Trophoblast cell (in vitro differentiated cells and primary cell): ENCODE data around the gene SPOCK2.
"Not testable (repeated sequence)": the region's sequence is repeated elsewhere in the genome, so short reads cannot be mapped to it uniquely, and the experiment has no call there.

Experiments
- DNase-seq, 2 donors: peaks; one replicate each; pipeline ENCODE4 v3.0.0-alpha.2; 2016
- H2AFZ ChIP-seq: 2 replicates; pipeline ENCODE4 v1.6.1; 2013; ENCODE audit warnings: low read length, moderate library complexity, mild to moderate bottlenecking; ENCODE audit not compliant: insufficient read depth, poor library complexity
- H2AK5ac ChIP-seq: 2 replicates; pipeline ENCODE4 v1.6.1; 2013; ENCODE audit warnings: mild to moderate bottlenecking, low read length
- H2BK120ac ChIP-seq: 2 replicates; pipeline ENCODE4 v1.6.1; 2013; ENCODE audit warnings: low read length, mild to moderate bottlenecking, moderate library complexity; ENCODE audit not compliant: insufficient read depth, poor library complexity
- H2BK12ac ChIP-seq: 2 replicates; pipeline ENCODE4 v1.6.1; 2013; ENCODE audit warnings: mild to moderate bottlenecking, low read length, moderate library complexity
- H2BK5ac ChIP-seq: 2 replicates; pipeline ENCODE4 v1.6.1; 2013; ENCODE audit warnings: low read length, low read depth, moderate library complexity, mild to moderate bottlenecking; ENCODE audit not compliant: poor library complexity
- H3K14ac ChIP-seq: 2 replicates; pipeline ENCODE4 v1.6.1; 2013; ENCODE audit warnings: mild to moderate bottlenecking, low read length
- H3K18ac ChIP-seq: 2 replicates; pipeline ENCODE4 v1.6.1; 2013; ENCODE audit warnings: mild to moderate bottlenecking, low read length
- H3K23ac ChIP-seq: 2 replicates; pipeline ENCODE4 v1.6.1; 2013; ENCODE audit warnings: low read length
- H3K27ac ChIP-seq: 2 replicates; pipeline ENCODE4 v1.5.1; 2013; ENCODE audit warnings: low read depth, mild to moderate bottlenecking, inconsistent platforms, low read length, moderate library complexity
- H3K27me3 ChIP-seq: 2 replicates; pipeline ENCODE4 v1.6.1; 2013; ENCODE audit warnings: inconsistent platforms, mild to moderate bottlenecking, low read length, moderate library complexity; ENCODE audit not compliant: insufficient read depth
- H3K36me3 ChIP-seq, 2 experiments: 1 replicate in 1 of 2; 2 replicates in 1 of 2; pipeline ENCODE4 v1.6.1; 2013; ENCODE audit warnings: low read length in 2 of 2, mild to moderate bottlenecking in 2 of 2, moderate library complexity in 1 of 2; ENCODE audit not compliant: insufficient read depth in 2 of 2, control insufficient read depth in 1 of 2
- H3K4ac ChIP-seq: 2 replicates; pipeline ENCODE4 v1.6.1; 2013; ENCODE audit warnings: low read depth, mild to moderate bottlenecking, low read length, moderate library complexity
- H3K4me1 ChIP-seq, 2 experiments: 1 replicate in 1 of 2; 2 replicates in 1 of 2; pipeline ENCODE4 v1.6.1; 2013; ENCODE audit warnings: low read length in 2 of 2, mild to moderate bottlenecking in 2 of 2, moderate library complexity in 1 of 2; ENCODE audit not compliant: insufficient read depth in 2 of 2, control insufficient read depth in 1 of 2
- H3K4me2 ChIP-seq: 2 replicates; pipeline ENCODE4 v1.6.1; 2013; ENCODE audit warnings: inconsistent platforms, mild to moderate bottlenecking, low read length, moderate library complexity
- H3K4me3 ChIP-seq: 2 replicates; pipeline ENCODE4 v1.5.1; 2013; ENCODE audit warnings: mild to moderate bottlenecking, low read depth, low read length, inconsistent platforms
- H3K79me1 ChIP-seq: one replicate; pipeline ENCODE4 v1.6.1; 2013; ENCODE audit warnings: low read length
- H3K79me2 ChIP-seq: 2 replicates; pipeline ENCODE4 v1.6.1; 2013; ENCODE audit warnings: low read length, mild to moderate bottlenecking; ENCODE audit not compliant: control insufficient read depth, insufficient read depth, poor library complexity
- H3K9ac ChIP-seq: 2 replicates; pipeline ENCODE4 v1.6.1; 2013; ENCODE audit warnings: mild to moderate bottlenecking, low read length
- H3K9me3 ChIP-seq: 2 replicates; pipeline ENCODE4 v1.6.1; 2013; ENCODE audit warnings: low read depth, mild to moderate bottlenecking, control low read depth, inconsistent platforms, low read length; ENCODE audit not compliant: insufficient read depth
- H4K12ac ChIP-seq: 2 replicates; pipeline ENCODE4 v1.6.1; 2013; ENCODE audit warnings: low read depth, mild to moderate bottlenecking, low read length, moderate library complexity
- H4K8ac ChIP-seq: 2 replicates; pipeline ENCODE4 v1.6.1; 2013; ENCODE audit warnings: low read depth, mild to moderate bottlenecking, low read length, moderate library complexity
- H4K91ac ChIP-seq: one replicate; pipeline ENCODE4 v1.6.1; 2013; ENCODE audit warnings: low read depth, mild to moderate bottlenecking, low read length, moderate library complexity
- WGBS: extraction: QIAGEN DNeasy Blood & Tissue Kit; methylation state at CpG from one replicate; pipeline ENCODE4 v1.1.7; 2013; ENCODE audit warnings: missing lambda C conversion rate; ENCODE audit not compliant: insufficient read length, insufficient coverage; ENCODE audit errors: extremely low coverage; 5-methylcytosine and 5-hydroxymethylcytosine counted together

SPOCK2 gene

GRCh38 chr10:72032409-72033162 is 55.8 kb downstream of the SPOCK2 start:
- H3K4me1 ChIP-seq: peaks cover 26 to 29% of the 10 kb centered on the region in 2 experiments
- H3K4ac ChIP-seq, H2BK120ac ChIP-seq, H2AFZ ChIP-seq, H3K18ac ChIP-seq, H2BK5ac ChIP-seq, H3K27me3 ChIP-seq, H3K79me2 ChIP-seq, H4K12ac ChIP-seq, H3K4me3 ChIP-seq, H3K27ac ChIP-seq, H3K9me3 ChIP-seq, H3K23ac ChIP-seq, H3K9ac ChIP-seq, H3K14ac ChIP-seq, H3K36me3 ChIP-seq, H3K4me2 ChIP-seq: not testable (repeated sequence)
- peak overlapping the region; percentile 54 for H4K8ac ChIP-seq
- peak overlapping the region; percentile 18 for H2BK12ac ChIP-seq
- H4K91ac ChIP-seq: peak overlapping the region; percentile 60
- peak overlapping the region; percentile 80 for H2AK5ac ChIP-seq
- peak in 1 of 2 donors; percentile 35 for DNase-seq
- H3K79me1 ChIP-seq: peaks cover 27% of the 10 kb centered on the region
- WGBS: no CpG with 5 or more reads among the region's 11 CpGs

GRCh38 chr10:72031706-72032105 is 56.6 kb downstream of the SPOCK2 start:
- H2AFZ ChIP-seq: no peak overlapping the region
- no peak overlapping the region for H3K4ac ChIP-seq
- H4K8ac ChIP-seq: no peak overlapping the region
- no peak overlapping the region for H4K12ac ChIP-seq
- H3K79me2 ChIP-seq: peaks cover 7% of the 10 kb centered on the region
- H4K91ac ChIP-seq: peak overlapping the region; percentile 2
- H3K14ac ChIP-seq: no peak overlapping the region
- no peaks in the 10 kb centered on the region for H3K36me3 ChIP-seq
- H3K4me3 ChIP-seq: no peak overlapping the region
- H2BK12ac ChIP-seq: no peak overlapping the region
- H3K79me1 ChIP-seq: peaks cover 21% of the 10 kb centered on the region
- peaks cover 20 to 26% of the 10 kb centered on the region in 2 experiments for H3K4me1 ChIP-seq
- H3K4me2 ChIP-seq: no peak overlapping the region
- no CpG with 5 or more reads among the region's 10 CpGs for WGBS
- H3K9me3 ChIP-seq: peaks cover 2% of the 10 kb centered on the region
- no peaks in the 10 kb centered on the region for H3K27me3 ChIP-seq
- no peak overlapping the region for H3K18ac ChIP-seq
- no peak overlapping the region for H3K27ac ChIP-seq
- H3K9ac ChIP-seq: no peak overlapping the region
- DNase-seq: no peak
- no peak overlapping the region for H2AK5ac ChIP-seq
- H3K23ac ChIP-seq: no peak overlapping the region
- H2BK120ac ChIP-seq: no peak overlapping the region
- no peak overlapping the region for H2BK5ac ChIP-seq

GRCh38 chr10:72030762-72031543 is 57.4 kb downstream of the SPOCK2 start:
- DNase-seq: no peak
- Histone ChIP-seq H3K4ac (no peak overlapping the region), H3K4me1 (peaks cover 16 to 25% of the 10 kb centered on the region in 2 experiments), H2AK5ac (peak overlapping the region; percentile 29), H3K4me2 (no peak overlapping the region), H3K14ac (peak overlapping the region; percentile 32), H4K91ac (peak overlapping the region; percentile 63), H3K4me3 (no peak overlapping the region), H4K8ac (peak overlapping the region; percentile 58), H4K12ac (no peak overlapping the region), H2BK12ac (peak overlapping the region; percentile 25), H3K23ac (no peak overlapping the region), H3K36me3 (no peaks in the 10 kb centered on the region), H2AFZ (no peak overlapping the region), H3K9me3 (peaks cover 2% of the 10 kb centered on the region), H2BK120ac (peak overlapping the region; percentile 10), H3K27ac (no peak overlapping the region), H2BK5ac (no peak overlapping the region), H3K18ac (peak overlapping the region; percentile 46), H3K79me1 (peaks cover 17% of the 10 kb centered on the region), H3K27me3 (no peaks in the 10 kb centered on the region), H3K79me2 (peaks cover 6% of the 10 kb centered on the region), H3K9ac (no peak overlapping the region)
- WGBS: no CpG with 5 or more reads among the region's 19 CpGs

- H4K91ac ChIP-seq: peak overlapping the region; percentile 16
- H3K4me2 ChIP-seq: no peak overlapping the region
- no peak for DNase-seq
- no peak overlapping the region for H3K14ac ChIP-seq
- no peak overlapping the region for H2BK5ac ChIP-seq
- no peak overlapping the region for H3K27ac ChIP-seq
- peaks cover 11% of the 10 kb centered on the region for H3K79me1 ChIP-seq
- H3K4me1 ChIP-seq: peaks cover 7 to 19% of the 10 kb centered on the region in 2 experiments
- H4K8ac ChIP-seq: no peak overlapping the region
- H3K4me3 ChIP-seq: no peak overlapping the region
- WGBS: no CpG with 5 or more reads among the region's 1 CpG
- no peaks in the 10 kb centered on the region for H3K27me3 ChIP-seq
- H2BK12ac ChIP-seq: peak overlapping the region; percentile 37
- no peak overlapping the region for H2BK120ac ChIP-seq
- H3K79me2 ChIP-seq: no peaks in the 10 kb centered on the region
- H3K9me3 ChIP-seq: peaks cover 2% of the 10 kb centered on the region
- peak overlapping the region; percentile 56 for H2AFZ ChIP-seq
- H4K12ac ChIP-seq: no peak overlapping the region
- no peak overlapping the region for H3K4ac ChIP-seq
- no peak overlapping the region for H3K23ac ChIP-seq
- H3K18ac ChIP-seq: no peak overlapping the region
- H2AK5ac ChIP-seq: peak overlapping the region; percentile 51
- no peak overlapping the region for H3K9ac ChIP-seq
- no peaks in the 10 kb centered on the region for H3K36me3 ChIP-seq
Observed at GRCh38 chr10:72029414-72029813, 58.9 kb downstream of the SPOCK2 start.
